Activated CD4-positive, CD25-positive, alpha-beta regulatory T cell (primary cell): ENCODE results near the gene PFDN1.

Source experiments
- DNase-seq, 4 experiments: peaks; one replicate each; lab custom pipeline; 2025; lab: John Stamatoyannopoulos, UW

The PFDN1 gene

GRCh38 chr5:140296289-140296688 is 6.6 kb downstream of the PFDN1 start:
- no peak for DNase-seq

GRCh38 chr5:140295414-140295813 is 7.5 kb downstream of the PFDN1 start:
- no peak for DNase-seq

GRCh38 chr5:140294753-140295152 is 8.1 kb downstream of the PFDN1 start:
- DNase-seq = no peak

GRCh38 chr5:140293849-140294100 is 9.1 kb downstream of the PFDN1 start:
- no peak for DNase-seq

DNA sequence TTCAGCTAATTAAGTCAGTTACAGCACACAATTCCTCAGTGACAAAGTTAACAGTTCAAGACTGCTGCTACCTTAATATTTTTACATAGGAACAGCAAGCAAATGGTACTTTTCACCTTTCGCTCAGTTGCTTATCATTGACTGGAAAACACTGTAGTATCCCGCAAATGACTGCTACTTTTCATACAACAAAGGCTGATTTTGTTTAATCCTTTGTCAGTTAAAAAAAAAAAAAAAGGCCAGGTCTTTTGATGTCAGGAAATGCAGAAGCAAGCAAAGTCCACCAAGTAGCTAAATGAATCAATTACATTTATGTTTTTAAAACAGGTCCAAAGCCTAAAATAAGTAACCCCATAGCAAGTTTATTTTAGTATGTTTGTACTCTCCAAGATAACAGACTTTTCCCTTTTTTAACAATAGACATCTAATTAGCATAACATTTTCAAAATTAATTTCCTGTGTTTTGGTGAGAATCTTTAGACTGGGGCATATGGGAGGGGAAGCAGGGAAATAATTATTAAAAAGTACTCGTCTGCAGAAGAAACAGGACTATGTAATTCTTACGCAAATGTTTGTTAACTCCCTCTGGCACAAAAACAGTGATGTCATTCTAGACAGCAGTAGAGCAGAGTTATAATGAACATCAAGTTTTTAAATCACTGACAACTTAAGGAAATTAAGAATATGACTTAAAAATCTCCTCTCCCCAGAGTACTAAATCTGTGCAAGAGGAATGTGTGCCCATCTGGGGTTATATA is 9.6 kb downstream of the PFDN1 start:
- no peak for DNase-seq

- no peak for DNase-seq
These were observed 10.5 kb downstream of the PFDN1 start for GRCh38 chr5:140292212-140293036.

DNA sequence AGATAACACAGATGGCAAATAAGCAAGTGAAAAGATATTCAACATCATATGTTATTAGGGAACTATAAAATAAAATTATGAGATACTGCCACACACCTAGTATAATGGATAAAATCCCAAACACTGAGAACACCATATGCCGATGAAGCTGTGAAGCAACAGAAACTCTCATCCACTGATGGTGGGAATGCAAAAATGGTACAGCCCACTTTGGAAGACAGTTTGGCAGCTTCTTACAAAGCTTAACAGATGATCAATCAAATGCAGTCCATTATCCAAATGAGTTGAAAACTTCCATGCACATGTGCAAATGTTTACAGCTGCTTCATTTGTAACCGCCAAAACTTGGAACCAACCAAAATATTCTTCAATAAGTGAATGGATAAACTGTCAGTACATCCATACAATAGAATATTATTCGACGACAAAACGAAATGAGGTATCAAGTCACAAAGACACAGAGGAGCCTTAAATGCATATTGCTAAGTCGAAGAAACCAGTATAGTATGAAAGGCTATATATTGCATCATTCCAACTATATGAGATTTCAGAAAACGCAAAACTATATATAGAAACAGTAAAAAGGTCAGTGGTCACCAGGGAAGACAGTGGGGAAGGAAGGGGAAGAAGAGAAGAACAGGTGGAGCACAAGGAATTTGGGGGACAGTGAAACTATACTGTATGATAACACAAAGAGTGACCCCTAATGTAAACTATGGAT is 14.9 kb downstream of the PFDN1 start:
- DNase-seq = no peak

GRCh38 chr5:140286424-140286823 is 16.5 kb downstream of the PFDN1 start:
- DNase-seq = no peak

- no peak for DNase-seq
These were observed 18.9 kb downstream of the PFDN1 start for GRCh38 chr5:140284013-140284412.

DNA sequence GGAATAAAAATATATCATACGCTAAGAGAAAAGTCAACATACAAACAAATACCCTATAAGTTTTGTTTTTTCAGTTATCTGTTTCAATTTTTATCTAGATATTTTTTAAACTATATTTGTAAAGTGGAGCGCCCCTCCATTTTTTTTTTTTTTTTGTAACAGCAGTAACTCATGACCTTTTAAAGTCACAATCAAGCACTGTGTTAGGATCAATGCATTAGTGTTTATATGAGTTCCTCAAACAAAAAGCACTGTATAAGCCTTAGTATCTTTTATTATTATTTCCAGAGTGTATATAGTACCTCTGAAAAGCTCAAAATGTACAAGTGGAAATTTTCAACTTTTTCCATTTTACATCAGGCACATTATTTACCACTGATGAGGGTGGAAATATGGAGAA is 20.6 kb downstream of the PFDN1 start:
- DNase-seq = no peak

DNA sequence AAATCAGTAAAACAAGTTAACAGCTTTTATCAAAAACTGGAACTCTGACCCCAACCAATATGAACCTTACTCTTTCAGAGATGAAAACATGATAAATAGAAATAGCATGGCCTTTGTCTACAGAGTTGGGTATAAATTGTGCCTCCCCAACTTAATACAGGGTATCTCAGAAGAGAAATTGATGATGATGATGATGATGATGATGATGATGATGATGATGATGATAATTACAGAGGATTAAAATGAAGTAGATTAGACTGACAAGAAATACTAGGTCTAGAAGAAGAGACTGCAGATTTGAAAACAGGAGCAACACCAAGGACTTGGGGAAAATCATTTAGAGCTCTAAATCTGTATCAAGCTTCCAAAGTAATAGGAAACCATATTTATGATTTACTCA is 27.1 kb downstream of the PFDN1 start:
- no peak for DNase-seq

DNA sequence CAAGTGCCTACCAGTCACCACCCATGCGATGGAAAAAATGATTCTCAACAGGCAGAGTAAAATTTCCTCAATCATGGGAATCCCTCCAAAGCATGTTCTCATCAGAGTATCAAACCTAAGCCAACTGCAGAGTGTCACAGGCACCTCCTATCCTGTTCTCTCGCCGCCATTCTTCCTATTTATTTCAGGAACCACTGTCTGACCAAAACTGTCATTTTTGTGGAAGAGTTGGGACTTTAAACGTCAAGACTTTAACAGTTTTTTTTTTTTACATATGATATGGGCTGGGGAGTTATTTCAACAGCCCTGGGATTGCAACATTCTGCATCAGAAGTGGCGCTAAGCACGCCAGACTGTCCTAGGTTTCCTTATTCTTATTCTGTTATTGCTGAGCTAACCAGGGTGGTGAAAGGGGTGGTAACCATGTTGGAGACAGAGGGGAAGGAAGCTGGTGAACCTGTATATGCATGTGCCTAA is 29.5 kb downstream of the PFDN1 start:
- DNase-seq = no peak

DNA sequence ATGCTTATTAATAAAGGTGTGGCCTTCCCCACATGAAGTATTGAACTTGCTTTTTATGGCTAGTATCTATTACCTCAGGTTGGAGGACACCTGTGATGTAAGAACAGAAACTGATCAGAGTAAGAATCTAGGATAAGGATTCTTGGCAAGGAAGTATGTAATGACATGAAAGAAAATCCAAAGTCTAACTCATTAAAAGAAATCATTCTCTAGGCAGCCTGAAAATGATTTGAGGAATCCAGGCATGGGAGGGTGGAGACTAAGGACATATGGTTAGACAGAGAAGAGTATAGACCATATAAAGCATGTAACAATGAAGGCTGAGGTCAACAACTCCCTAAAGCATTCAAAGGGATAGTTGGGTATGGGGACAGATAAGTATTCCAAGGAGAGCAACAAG is 32.9 kb downstream of the PFDN1 start:
- DNase-seq = no peak

GRCh38 chr5:140267559-140268018 is 35.3 kb downstream of the PFDN1 start:
- no peak for DNase-seq

DNA sequence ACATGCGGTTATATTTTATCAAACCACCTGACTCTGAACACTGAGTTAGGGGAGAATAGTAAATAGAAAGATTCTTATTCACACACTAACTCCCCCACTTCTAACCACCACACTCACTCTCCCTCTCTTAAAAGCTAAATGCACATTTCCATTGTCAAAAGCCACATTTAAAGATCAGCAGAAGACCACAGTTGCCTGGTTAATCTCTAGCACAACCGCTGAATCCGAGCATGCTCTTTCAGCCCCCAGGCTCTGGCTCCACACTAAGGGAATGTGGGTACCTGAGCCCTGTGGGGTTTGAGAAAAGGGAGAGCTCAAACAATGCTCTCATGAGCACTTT is 35.7 kb downstream of the PFDN1 start:
- DNase-seq = no peak

DNA sequence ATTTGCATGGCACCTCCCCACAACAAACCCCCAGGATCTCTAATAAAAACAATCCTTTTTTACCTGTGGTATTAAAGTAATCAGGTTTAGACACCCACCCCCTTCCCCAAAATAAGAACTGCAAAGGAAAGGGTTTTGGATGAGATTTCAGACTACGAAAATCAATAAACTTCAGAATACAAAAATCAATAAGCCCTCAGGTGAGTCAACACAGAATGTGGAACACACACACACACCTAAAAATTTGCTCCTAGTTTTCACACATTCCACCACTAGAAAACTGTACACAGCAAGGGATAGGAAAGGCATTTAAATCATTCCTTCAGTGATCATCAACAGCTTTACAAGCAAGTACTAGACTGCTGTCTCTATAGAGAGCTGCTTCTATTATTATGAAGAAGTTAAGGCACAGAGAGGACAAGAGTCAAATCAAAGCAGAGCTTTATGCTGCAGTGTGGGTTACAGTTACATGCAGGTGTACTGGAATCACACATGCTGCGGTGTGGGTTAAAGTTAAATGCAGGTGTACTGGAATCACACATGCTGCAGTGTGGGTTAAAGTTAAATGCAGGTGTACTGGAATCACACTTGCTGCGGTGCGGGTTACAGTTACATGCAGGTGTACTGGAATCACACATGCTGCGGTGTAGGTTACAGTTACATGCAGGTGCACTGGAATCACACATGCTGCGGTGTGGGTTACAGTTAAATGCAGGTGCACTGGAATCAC is 36.3 kb downstream of the PFDN1 start:
- no peak for DNase-seq

DNA sequence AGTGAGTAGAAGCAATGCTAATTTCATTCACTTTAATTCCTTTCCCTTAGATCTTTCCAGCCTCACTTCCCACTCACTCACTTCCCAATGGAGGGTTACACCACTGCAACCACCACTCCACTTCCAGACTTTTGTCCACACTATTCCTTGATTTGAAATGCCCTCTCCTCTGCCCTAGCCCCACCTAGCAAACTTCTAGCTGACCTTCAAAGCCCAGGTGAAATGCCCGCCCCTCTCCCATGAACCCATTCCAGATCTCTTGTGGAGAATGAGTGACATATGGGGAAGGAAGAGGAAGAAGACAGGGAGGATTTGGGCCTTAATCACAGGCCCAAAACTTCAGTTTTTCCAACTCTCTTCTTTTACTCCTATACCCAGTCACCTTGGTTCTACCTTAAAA is 37.1 kb downstream of the PFDN1 start:
- no peak for DNase-seq

- DNase-seq = no peak
These were observed 40.1 kb downstream of the PFDN1 start for GRCh38 chr5:140262839-140263238.

DNA sequence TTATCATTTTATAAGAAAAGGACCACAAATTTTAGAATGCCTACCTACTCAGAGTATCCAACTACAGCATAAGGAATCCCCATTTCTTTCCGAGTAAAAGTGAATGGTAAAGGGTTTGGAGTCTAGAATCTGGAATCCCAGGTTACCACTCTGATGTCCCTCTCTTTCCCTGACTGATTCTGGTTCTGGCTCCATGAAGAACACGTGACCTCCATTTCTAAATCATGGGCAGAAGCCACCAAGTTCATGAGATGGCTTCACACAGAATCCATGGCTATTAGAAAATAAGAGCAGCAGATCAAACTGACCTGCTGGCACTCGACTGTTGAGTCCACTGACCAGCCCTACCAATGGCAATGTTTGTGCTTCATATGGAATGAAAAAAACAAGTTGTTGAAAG is 40.7 kb downstream of the PFDN1 start:
- DNase-seq = no peak

GRCh38 chr5:140261403-140262171 is 41.3 kb downstream of the PFDN1 start:
- DNase-seq = no peak

DNA sequence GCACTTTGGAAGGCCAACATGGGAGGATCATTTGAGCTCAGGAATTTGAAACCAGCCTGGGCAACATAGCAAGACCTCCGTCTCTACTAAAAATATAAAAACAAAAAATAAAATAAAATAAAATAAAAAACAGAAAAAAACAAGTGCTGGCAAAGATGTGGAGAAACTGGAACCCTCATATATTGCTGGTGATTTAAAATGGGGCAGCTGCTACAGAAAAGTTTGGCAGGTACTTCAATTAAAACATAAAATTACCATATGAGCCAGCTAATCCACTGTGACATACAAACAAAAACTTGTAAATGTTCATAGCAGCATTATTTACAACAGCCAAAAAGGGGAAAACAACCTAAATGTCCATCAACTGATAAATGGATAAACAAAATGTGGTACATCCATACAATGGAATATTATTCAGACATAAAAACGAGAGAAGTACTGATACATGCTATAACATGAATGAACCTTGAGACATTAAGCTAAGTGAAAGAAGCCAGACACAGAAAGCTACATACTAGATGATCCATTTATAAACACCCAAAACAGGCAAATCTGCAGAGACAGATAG is 42.7 kb downstream of the PFDN1 start:
- DNase-seq = no peak
